Measurements from ENCODE around the gene BLOC1S3.

BLOC1S3 gene

DNA sequence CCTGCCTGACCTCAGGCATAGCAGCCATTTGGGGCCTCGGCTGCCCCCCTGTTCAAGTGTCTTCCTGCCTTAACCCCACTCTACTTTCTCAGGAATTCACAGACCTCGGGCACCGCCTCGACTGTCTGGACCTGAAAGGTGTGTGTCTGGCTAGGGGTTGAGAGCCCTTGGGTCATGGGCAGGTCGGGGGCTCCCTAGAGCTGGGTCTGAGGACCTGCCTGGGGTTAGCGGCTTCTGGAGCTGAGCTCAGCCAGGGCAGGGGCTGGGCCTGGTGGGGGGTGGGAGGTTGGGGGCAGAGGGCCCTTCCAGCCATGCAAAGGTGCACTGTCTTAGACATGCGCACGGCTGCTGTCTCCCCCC is 38.5 kb upstream of the BLOC1S3 start:
- Histone ChIP-seq H3K4me3 (ENCODE audit: low read depth in 1 of 2, low read length in 2 of 2) (no peak overlapping the region), H3K4me1 (ENCODE audit: control insufficient read depth in 1 of 2, insufficient read depth in 2 of 2, low read length in 2 of 2) (peaks cover 3 to 11% of the 10 kb centered on the region in 2 donors), H3K27ac (ENCODE audit: low read length) (no peak overlapping the region), H3K36me3 (ENCODE audit: control insufficient read depth in 1 of 2, insufficient read depth in 2 of 2, low read length in 2 of 2) (peaks cover 4 to 44% of the 10 kb centered on the region in 2 donors), H3K9me3 (ENCODE audit: control insufficient read depth in 1 of 2, low read length in 2 of 2) (no peaks in the 10 kb centered on the region), H3K27me3 (ENCODE audit: low read depth, low read length) (no peaks in the 10 kb centered on the region)

DNA sequence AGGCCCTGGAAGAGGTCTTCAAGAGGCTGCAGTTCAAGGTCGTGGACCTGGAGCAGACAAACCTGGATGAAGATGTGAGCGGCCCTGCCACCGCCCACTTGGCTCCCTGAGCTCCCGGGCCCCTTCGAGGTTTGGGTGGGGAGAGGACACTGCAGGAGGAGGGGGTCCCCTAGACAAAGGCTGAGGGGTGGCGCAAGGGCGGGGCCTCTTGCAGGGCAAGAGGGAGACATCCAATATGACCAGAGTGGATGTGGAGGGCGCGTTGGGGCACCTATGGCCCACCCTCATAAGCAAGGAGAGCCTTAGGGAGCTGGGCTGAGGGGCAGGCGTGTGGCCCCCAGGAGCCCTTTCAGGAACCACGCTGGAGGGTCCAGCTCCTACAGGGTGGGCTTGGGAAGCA is 38.1 kb upstream of the BLOC1S3 start:
- no peak overlapping the region for H3K27ac ChIP-seq (ENCODE audit: low read length)
- H3K4me1 ChIP-seq (ENCODE audit: control insufficient read depth in 1 of 2, insufficient read depth in 2 of 2, low read length in 2 of 2) = peaks cover 3 to 11% of the 10 kb centered on the region in 2 donors
- no peak overlapping the region for H3K4me3 ChIP-seq (ENCODE audit: low read depth in 1 of 2, low read length in 2 of 2)
- no peaks in the 10 kb centered on the region for H3K27me3 ChIP-seq (ENCODE audit: low read depth, low read length)
- no peaks in the 10 kb centered on the region for H3K9me3 ChIP-seq (ENCODE audit: control insufficient read depth in 1 of 2, low read length in 2 of 2)
- peaks cover 4 to 48% of the 10 kb centered on the region in 2 donors for H3K36me3 ChIP-seq (ENCODE audit: control insufficient read depth in 1 of 2, insufficient read depth in 2 of 2, low read length in 2 of 2)

DNA sequence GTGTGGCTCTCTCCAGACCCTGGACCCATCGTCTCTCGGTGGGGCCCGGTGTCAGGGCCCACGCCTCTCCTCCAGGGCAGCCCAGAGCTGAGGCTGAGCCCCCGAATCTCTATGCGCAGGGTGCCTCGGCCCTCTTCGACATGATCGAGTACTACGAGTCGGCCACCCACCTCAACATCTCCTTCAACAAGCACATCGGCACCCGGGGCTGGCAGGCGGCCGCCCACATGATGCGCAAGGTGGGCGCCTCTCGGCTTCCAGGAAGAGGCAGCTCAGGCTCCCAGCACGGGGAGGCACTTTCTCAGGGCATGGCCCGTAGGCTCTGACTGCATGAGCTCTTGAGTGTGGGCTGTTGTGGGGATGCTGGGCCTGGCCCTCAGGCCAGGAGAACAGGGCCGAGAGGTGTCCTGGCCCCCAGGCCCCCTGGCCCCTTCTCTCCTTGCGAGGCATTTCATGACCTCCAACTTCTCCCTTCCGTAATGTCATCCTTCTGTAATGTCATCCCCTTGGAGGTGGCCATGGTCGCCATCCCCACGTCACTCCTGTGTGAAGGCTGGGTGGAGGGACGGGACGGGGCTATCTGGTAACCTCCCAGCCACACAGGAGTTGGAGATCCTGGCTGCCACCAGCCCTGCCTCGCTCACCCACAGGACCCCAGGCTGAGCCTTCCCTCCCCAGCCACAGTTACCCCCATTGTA is 37.2 kb upstream of the BLOC1S3 start:
- Histone ChIP-seq H3K4me3 (ENCODE audit: low read depth in 1 of 2, low read length in 2 of 2) (no peak overlapping the region), H3K36me3 (ENCODE audit: control insufficient read depth in 1 of 2, insufficient read depth in 2 of 2, low read length in 2 of 2) (peaks cover 4 to 55% of the 10 kb centered on the region in 2 donors), H3K4me1 (ENCODE audit: control insufficient read depth in 1 of 2, insufficient read depth in 2 of 2, low read length in 2 of 2) (peaks cover 3 to 11% of the 10 kb centered on the region in 2 donors), H3K27me3 (ENCODE audit: low read depth, low read length) (no peaks in the 10 kb centered on the region), H3K9me3 (ENCODE audit: control insufficient read depth in 1 of 2, low read length in 2 of 2) (no peaks in the 10 kb centered on the region), H3K27ac (ENCODE audit: low read length) (no peak overlapping the region)

DNA sequence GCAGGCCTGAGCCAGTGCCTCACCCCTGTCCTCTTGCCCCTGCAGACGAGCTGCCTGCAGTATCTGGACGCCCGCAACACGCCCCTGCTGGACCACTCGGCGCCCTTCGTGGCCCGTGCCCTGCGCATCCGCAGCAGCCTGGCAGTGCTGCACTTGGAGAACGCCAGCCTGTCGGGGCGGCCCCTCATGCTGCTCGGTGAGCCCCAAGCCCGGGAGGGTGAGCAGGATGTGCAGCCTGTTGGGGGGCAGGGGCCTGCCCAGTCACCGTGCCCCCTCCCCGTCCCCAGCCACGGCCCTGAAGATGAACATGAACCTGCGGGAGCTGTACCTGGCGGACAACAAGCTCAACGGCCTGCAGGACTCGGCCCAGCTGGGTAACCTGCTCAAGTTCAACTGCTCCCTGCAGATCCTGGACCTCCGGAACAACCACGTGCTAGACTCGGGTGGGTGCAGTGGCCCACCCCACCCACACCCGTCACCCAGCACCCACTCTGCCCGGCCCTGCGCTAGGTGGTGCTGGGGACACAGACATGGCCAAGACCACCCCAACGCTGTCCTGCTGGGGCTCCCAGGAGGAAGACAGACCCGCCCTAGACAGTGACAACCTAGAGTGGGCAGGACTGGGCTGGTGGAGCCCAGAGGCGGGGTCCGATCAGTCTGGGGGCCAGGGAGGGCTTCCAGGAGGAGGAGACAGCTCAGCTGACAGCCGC is 36.4 kb upstream of the BLOC1S3 start:
- peaks cover 4 to 63% of the 10 kb centered on the region in 2 donors for H3K36me3 ChIP-seq (ENCODE audit: control insufficient read depth in 1 of 2, insufficient read depth in 2 of 2, low read length in 2 of 2)
- no peaks in the 10 kb centered on the region for H3K9me3 ChIP-seq (ENCODE audit: control insufficient read depth in 1 of 2, low read length in 2 of 2)
- no peaks in the 10 kb centered on the region for H3K27me3 ChIP-seq (ENCODE audit: low read depth, low read length)
- H3K4me3 ChIP-seq (ENCODE audit: low read depth in 1 of 2, low read length in 2 of 2) = no peak overlapping the region
- no peak overlapping the region for H3K27ac ChIP-seq (ENCODE audit: low read length)
- H3K4me1 ChIP-seq (ENCODE audit: control insufficient read depth in 1 of 2, insufficient read depth in 2 of 2, low read length in 2 of 2) = peaks cover 0 to 4% of the 10 kb centered on the region in 2 donors

DNA sequence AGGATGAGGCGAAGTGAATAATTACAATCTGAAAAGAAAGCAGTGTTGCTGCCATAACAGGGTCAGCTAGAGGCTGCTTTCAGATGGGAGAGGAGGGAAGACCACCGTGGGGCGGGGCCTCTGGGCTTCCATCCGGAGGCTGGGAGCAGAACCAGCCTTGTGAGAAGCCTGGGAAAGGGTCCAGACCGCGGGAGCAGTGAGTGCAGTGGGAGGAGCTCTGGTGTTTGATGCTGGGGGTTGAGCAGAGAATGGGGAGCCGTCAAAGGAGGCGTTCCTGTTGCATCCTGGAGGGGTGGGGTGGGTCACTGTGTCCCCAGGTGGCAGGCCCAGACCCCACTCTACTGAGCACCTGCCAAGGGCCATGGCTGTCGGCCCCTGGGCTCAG is 35.9 kb upstream of the BLOC1S3 start:
- H3K4me1 ChIP-seq (ENCODE audit: control insufficient read depth in 1 of 2, insufficient read depth in 2 of 2, low read length in 2 of 2) = no peaks in the 10 kb centered on the region
- no peak overlapping the region for H3K4me3 ChIP-seq (ENCODE audit: low read depth in 1 of 2, low read length in 2 of 2)
- no peaks in the 10 kb centered on the region for H3K27me3 ChIP-seq (ENCODE audit: low read depth, low read length)
- H3K27ac ChIP-seq (ENCODE audit: low read length) = no peak overlapping the region
- H3K36me3 ChIP-seq (ENCODE audit: control insufficient read depth in 1 of 2, insufficient read depth in 2 of 2, low read length in 2 of 2) = peaks cover 4 to 65% of the 10 kb centered on the region in 2 donors
- H3K9me3 ChIP-seq (ENCODE audit: control insufficient read depth in 1 of 2, low read length in 2 of 2) = no peaks in the 10 kb centered on the region

DNA sequence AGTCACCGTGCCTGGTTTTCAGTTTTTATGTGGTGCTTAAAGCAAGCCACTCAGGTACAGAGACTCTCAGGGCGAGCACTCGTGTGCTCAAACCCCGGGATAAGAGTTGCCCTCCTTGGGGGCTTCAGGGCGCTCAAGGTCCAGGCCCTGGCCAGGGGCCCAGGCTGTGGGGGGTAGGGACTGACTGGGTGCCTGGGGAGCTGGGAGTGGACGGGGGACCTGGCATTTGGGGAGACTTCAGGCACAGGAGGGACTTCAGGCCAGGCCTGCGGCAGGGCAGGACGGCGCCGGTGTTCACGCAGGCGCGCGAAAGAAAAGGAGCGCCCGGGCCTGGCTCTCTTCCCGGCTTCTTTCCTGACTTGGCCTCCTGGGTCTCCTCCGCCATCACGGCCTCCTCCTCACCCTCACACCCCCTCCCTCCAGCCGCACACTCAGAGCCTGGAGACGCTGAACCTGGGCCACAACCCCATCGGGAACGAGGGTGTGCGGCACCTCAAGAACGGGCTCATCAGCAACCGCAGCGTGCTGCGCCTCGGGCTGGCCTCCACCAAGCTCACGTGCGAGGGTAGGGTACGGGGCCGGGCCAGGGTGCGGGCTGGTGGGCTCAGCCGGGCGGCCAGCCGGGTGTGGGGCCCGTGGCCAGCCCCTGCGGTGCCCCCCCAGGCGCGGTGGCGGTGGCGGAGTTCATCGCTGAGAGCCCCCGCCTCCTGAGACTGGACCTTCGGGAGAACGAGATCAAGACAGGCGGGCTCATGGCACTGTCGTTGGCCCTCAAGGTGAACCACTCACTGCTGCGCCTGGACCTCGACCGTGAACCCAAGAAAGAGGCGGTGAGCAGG is 33.9 kb upstream of the BLOC1S3 start:
- Histone ChIP-seq H3K27ac (ENCODE audit: low read length) (no peak overlapping the region), H3K27me3 (ENCODE audit: low read depth, low read length) (no peaks in the 10 kb centered on the region), H3K4me3 (ENCODE audit: low read depth in 1 of 2, low read length in 2 of 2) (no peak overlapping the region), H3K36me3 (ENCODE audit: control insufficient read depth in 1 of 2, insufficient read depth in 2 of 2, low read length in 2 of 2) (peaks cover 4 to 65% of the 10 kb centered on the region in 2 donors), H3K4me1 (ENCODE audit: control insufficient read depth in 1 of 2, insufficient read depth in 2 of 2, low read length in 2 of 2) (no peaks in the 10 kb centered on the region), H3K9me3 (ENCODE audit: control insufficient read depth in 1 of 2, low read length in 2 of 2) (no peaks in the 10 kb centered on the region)

DNA sequence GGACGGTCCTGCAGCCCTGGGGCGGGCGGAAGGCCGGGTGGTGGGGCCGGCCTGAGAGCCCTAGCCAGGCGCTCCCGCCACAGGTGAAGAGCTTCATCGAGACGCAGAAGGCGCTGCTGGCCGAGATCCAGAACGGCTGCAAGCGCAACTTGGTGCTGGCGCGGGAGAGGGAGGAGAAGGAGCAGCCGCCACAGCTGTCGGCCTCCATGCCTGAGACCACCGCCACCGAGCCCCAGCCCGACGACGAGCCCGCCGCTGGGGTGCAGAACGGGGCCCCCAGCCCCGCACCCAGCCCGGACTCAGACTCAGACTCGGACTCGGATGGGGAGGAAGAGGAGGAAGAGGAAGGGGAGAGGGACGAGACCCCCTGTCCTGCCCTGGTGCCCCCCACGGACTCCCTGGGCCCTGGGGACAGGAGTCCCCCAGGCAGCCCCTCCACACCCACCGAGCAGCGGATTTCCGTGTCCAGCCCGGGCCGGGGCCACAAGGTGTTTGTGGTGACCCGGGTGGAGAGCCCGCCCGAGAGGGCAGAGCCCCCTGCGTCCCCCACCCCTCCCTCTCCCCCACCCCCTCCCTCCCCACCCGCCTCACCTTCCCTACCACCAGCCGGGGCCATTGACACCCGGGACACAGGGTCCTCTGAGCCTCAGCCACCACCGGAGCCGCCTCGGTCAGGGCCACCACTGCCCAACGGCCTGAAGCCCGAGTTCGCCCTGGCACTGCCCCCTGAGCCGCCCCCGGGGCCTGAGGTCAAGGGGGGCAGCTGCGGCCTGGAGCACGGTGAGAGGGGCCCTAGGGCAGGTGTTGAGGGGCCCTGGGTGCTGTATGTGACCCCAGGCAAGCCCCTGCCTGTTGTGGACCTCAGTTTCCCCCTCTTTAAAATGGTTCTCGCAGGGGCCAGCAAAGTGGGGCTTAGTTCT is 33.1 kb upstream of the BLOC1S3 start:
- Histone ChIP-seq H3K9me3 (ENCODE audit: control insufficient read depth in 1 of 2, low read length in 2 of 2) (no peaks in the 10 kb centered on the region), H3K27ac (ENCODE audit: low read length) (no peak overlapping the region), H3K4me3 (ENCODE audit: low read depth in 1 of 2, low read length in 2 of 2) (no peak overlapping the region), H3K27me3 (ENCODE audit: low read depth, low read length) (no peaks in the 10 kb centered on the region), H3K36me3 (ENCODE audit: control insufficient read depth in 1 of 2, insufficient read depth in 2 of 2, low read length in 2 of 2) (peaks cover 4 to 63% of the 10 kb centered on the region in 2 donors), H3K4me1 (ENCODE audit: control insufficient read depth in 1 of 2, insufficient read depth in 2 of 2, low read length in 2 of 2) (no peaks in the 10 kb centered on the region)

DNA sequence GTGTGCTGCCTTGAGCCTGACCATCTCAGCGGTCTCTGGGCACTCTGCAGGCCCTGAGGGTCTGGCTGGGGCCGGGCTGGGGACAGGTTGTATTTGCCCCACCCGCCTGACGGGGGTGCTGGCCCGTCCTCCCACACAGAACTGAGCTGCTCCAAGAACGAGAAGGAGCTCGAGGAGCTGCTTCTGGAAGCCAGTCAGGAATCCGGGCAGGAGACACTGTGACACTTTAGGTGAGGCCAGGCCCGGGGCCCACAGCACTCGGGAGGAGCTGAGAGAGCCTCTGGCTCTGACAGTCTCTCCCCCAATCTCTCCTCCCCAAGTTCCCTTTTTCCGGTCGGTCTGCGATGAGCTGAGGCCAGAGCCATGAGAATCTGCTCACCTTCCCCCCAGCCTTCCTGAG is 32.3 kb upstream of the BLOC1S3 start:
- Histone ChIP-seq H3K4me3 (ENCODE audit: low read depth in 1 of 2, low read length in 2 of 2) (no peak overlapping the region), H3K36me3 (ENCODE audit: control insufficient read depth in 1 of 2, insufficient read depth in 2 of 2, low read length in 2 of 2) (peaks cover 4 to 56% of the 10 kb centered on the region in 2 donors), H3K27me3 (ENCODE audit: low read depth, low read length) (peaks cover 4% of the 10 kb centered on the region), H3K27ac (ENCODE audit: low read length) (no peak overlapping the region), H3K9me3 (ENCODE audit: control insufficient read depth in 1 of 2, low read length in 2 of 2) (no peaks in the 10 kb centered on the region), H3K4me1 (ENCODE audit: control insufficient read depth in 1 of 2, insufficient read depth in 2 of 2, low read length in 2 of 2) (no peaks in the 10 kb centered on the region)

DNA sequence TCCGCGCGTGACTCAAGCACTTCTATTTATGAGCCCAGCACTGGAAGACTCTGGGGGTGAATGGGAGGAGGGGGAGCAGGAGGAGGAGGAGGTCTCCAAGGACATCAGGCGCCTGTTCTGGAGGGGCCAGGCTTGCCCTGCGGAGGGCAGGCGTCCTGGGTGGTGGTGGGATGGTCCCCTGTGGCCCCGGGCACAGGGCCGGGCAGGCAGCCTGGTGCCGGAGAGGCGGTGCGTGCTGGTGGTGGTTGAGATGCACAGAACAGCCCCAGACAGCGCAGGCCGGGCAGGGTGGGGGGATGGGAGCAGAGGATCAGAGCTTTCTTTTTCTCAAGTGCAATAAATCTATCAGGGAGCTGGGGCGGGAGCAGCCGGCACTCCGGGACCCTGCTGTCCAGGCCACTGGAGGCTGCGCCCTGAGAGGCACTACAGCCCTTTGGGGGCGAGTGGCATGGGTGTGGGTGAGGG is 31.8 kb upstream of the BLOC1S3 start:
- H3K27me3 ChIP-seq (ENCODE audit: low read depth, low read length) = peaks cover 9% of the 10 kb centered on the region
- no peaks in the 10 kb centered on the region for H3K9me3 ChIP-seq (ENCODE audit: control insufficient read depth in 1 of 2, low read length in 2 of 2)
- peaks cover 4 to 50% of the 10 kb centered on the region in 2 donors for H3K36me3 ChIP-seq (ENCODE audit: control insufficient read depth in 1 of 2, insufficient read depth in 2 of 2, low read length in 2 of 2)
- no peak overlapping the region for H3K27ac ChIP-seq (ENCODE audit: low read length)
- peaks cover 0 to 3% of the 10 kb centered on the region in 2 donors for H3K4me1 ChIP-seq (ENCODE audit: control insufficient read depth in 1 of 2, insufficient read depth in 2 of 2, low read length in 2 of 2)
- no peak overlapping the region for H3K4me3 ChIP-seq (ENCODE audit: low read depth in 1 of 2, low read length in 2 of 2)

DNA sequence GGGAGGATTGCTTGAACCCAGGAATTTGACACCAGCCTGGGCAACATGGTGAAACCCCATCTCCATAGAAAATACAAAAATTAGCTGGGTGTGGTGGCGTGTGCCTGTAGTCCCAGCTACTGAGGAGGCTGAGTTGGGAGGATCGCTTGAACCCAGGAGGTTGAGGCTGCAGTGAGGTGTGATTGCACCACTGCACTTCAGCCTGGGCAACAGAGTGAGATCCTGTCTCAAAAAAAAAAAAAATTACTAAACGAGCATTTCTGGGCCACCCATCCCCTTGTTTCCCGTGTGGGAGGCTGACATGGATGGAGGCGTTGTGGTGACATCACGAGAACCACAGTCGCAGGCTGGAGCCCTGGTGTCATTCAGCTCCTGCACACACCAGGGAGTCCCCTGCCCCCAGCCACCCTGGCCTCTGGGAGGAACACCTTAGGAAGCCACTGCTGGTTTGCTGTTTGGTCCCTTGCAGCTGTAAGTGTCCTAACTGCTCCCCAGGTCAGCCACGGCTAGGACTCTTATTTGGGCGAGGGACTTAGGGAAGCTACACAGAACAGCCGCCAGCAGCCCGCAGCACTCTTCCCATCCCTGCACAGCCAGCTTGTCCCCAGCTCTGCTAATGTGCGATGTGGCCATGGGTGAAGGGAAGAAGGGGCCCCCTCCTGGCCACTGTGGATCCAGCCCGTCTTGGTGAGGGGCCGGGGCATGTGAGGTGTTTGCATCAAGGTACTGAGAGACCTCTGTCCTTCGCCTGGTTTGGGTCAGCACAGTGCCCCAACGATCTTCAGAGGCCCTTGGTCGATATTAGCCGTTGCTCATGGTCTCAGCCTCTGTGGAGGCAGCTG is 30.5 kb upstream of the BLOC1S3 start:
- no peaks in the 10 kb centered on the region for H3K9me3 ChIP-seq (ENCODE audit: control insufficient read depth in 1 of 2, low read length in 2 of 2)
- H3K27me3 ChIP-seq (ENCODE audit: low read depth, low read length) = peaks cover 18% of the 10 kb centered on the region
- H3K4me1 ChIP-seq (ENCODE audit: control insufficient read depth in 1 of 2, insufficient read depth in 2 of 2, low read length in 2 of 2) = peaks cover 0 to 16% of the 10 kb centered on the region in 2 donors
- H3K4me3 ChIP-seq (ENCODE audit: low read depth in 1 of 2, low read length in 2 of 2) = no peak overlapping the region
- H3K27ac ChIP-seq (ENCODE audit: low read length) = no peak overlapping the region
- peaks cover 0 to 37% of the 10 kb centered on the region in 2 donors for H3K36me3 ChIP-seq (ENCODE audit: control insufficient read depth in 1 of 2, insufficient read depth in 2 of 2, low read length in 2 of 2)
